Measurements from ENCODE around the gene C19orf12. TPM values are rescaled to one million over a fixed set of nuclear protein-coding genes. Genes with fewer than 3 reads are reported as not detected.
A peak's percentile ranks its signal among the peaks of the same experiment; 100 is the strongest.

The C19orf12 gene
- total and polyA plus RNA-seq, 2 of the 4 experiments (the other 2 are of a cell fraction): 16.3 to 24.0 TPM

DNA sequence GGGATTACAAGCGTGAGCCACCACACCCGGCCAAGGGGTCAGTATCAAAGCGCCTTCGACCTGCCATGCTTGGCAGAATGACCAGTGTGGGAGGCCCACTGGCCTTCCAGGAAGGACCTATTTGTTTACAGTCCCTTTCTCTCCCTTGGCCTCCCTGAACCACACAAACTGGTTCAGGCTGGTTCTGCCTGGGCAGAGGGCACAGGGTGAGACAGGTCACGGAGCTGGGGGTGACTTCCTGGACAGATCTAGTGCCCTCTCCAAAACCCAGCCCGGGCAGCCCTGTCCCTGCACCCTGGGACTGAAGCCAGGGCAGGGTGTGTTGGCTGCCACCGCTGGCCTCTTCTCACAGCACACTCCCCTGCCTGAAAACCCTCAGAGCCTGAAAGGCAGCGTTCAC, 38.5 kb downstream of the C19orf12 start:
- Histone ChIP-seq H4K20me1 (ENCODE audit: insufficient read depth, low read length) (peaks cover 19% of the 10 kb centered on the region), H4K91ac (ENCODE audit: insufficient read depth, low read depth, low read length) (no peak overlapping the region), H4K5ac (ENCODE audit: low read depth, low read length) (no peak overlapping the region), H3K9me1 (ENCODE audit: insufficient read depth, low read length) (peaks cover 12% of the 10 kb centered on the region), H3K4me3 (ENCODE audit: insufficient read depth, low read depth, low read length) (no peak overlapping the region), H3K9me3 (ENCODE audit: control insufficient read depth, insufficient read depth, low read length) (no peaks in the 10 kb centered on the region), H2AK5ac (ENCODE audit: low read depth, low read length) (no peak overlapping the region), H3K4me1 (ENCODE audit: control insufficient read depth, insufficient read depth, low read length) (peaks cover 2% of the 10 kb centered on the region), H2AK9ac (replicated peaks; ENCODE audit: low read depth, low read length, poor library complexity) (peak overlapping the region; percentile 13), H4K8ac (ENCODE audit: low read depth in 2 of 2, low read length in 2 of 2) (no peak overlapping the region), H3K23ac (ENCODE audit: low read depth, low read length) (no peak overlapping the region), H3K9ac (ENCODE audit: low read depth, low read length) (no peak overlapping the region), H3K4ac (ENCODE audit: low read depth, low read length) (no peak overlapping the region), H3K56ac (ENCODE audit: extremely low read depth, insufficient read depth, low read length) (no peak overlapping the region), H2BK15ac (ENCODE audit: low read depth, low read length) (no peak overlapping the region), H3K14ac (replicated peaks; ENCODE audit: low read depth, low read length) (no peak overlapping the region), H3K18ac (ENCODE audit: low read depth, low read length) (no peak overlapping the region), H3K27ac (ENCODE audit: insufficient read depth, low read length) (no peak overlapping the region), H3K27me3 (ENCODE audit: control insufficient read depth, insufficient read depth, low read length) (no peaks in the 10 kb centered on the region), H2BK20ac (ENCODE audit: low read depth, low read length) (no peak overlapping the region), H3K4me2 (ENCODE audit: low read depth, low read length) (no peak overlapping the region), H2BK120ac (ENCODE audit: low read depth, low read length) (no peak overlapping the region), H2AFZ (replicated peaks; ENCODE audit: low read length, poor library complexity) (no peak overlapping the region), H3K79me1 (ENCODE audit: low read depth in 1 of 2, low read length in 2 of 2) (peaks cover 14 to 22% of the 10 kb centered on the region in 2 experiments), H3K36me3 (ENCODE audit: control insufficient read depth, insufficient read depth, low read length) (peaks cover 23% of the 10 kb centered on the region; the same call in 1 of the 2 replicates), H2BK5ac (ENCODE audit: low read depth, low read length, poor library complexity, severe bottlenecking) (no peak overlapping the region)
- in situ Hi-C loops (cut with MboI; ENCODE audit: low sequenced_read_pairs): no loop called here
- DNase-seq (no peak), ATAC-seq (ENCODE audit: low read depth) (no peak; the same call in 1 of the 2 replicates)
- dilution Hi-C loops (cut with HindIII; ENCODE audit: low sequenced_read_pairs, unreplicated experiment): no loop called here
- TF ChIP-seq MAFK (IDR thresholded peaks at IDR 0.05; ENCODE audit: low read depth, low read length) (no peak), FOS (IDR thresholded peaks at IDR 0.05; ENCODE audit: low read depth, low read length) (no peak), NFE2L2 (IDR thresholded peaks at IDR 0.05; ENCODE audit: low read depth, low read length) (no peak), BHLHE40 (IDR thresholded peaks at IDR 0.05; ENCODE audit: low read depth, low read length) (no peak), RCOR1 (IDR thresholded peaks at IDR 0.05; ENCODE audit: insufficient replicate concordance, low read length) (no peak), SMC3 (IDR thresholded peaks at IDR 0.05; ENCODE audit: low read depth, low read length) (no peak)
- TF ChIP-seq, protein P1, sequence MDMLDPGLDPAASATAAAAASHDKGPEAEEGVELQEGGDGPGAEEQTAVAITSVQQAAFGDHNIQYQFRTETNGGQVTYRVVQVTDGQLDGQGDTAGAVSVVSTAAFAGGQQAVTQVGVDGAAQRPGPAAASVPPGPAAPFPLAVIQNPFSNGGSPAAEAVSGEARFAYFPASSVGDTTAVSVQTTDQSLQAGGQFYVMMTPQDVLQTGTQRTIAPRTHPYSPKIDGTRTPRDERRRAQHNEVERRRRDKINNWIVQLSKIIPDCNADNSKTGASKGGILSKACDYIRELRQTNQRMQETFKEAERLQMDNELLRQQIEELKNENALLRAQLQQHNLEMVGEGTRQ (IDR thresholded peaks at IDR 0.05; ENCODE audit: low read depth, low read length): no peak
- ChIA-PET POLR2A (ENCODE audit: unreplicated experiment) (no interaction called here), CTCF (no interaction called here)
- WGBS, 2 experiments (ENCODE audit: extremely low coverage in 2 of 2, insufficient read length in 1 of 2): 43% methylated on average over 4 of the region's 8 CpGs; no CpG with 5 or more reads in 1 of the 2 experiments
- intact Hi-C loops (cut with micrococcal nuclease): no loop called here
- no TSS peak for BruUV-seq (replicated peaks)
